ENCODE results near the gene RAB20.

Gene RAB20

GRCh38 chr13:110528371-110528770, 33.2 kb downstream of the RAB20 start:
- no peak for DNase-seq

GRCh38 chr13:110525328-110526319, 35.9 kb downstream of the RAB20 start:
- DNase-seq = peak; percentile 31

GRCh38 chr13:110524541-110525257, 36.8 kb downstream of the RAB20 start:
- DNase-seq = no peak

- DNase-seq = no peak
These were observed 37.5 kb downstream of the RAB20 start for GRCh38 chr13:110523838-110524540.

GRCh38 chr13:110523180-110523579, 38.3 kb downstream of the RAB20 start:
- DNase-seq = no peak

GRCh38 chr13:110522721-110523120, 38.8 kb downstream of the RAB20 start:
- DNase-seq = no peak

- DNase-seq = no peak
These were observed 39.6 kb downstream of the RAB20 start for GRCh38 chr13:110521946-110522345.

GRCh38 chr13:110521296-110521680, 40.2 kb downstream of the RAB20 start:
- DNase-seq = no peak

GRCh38 chr13:110520431-110521295, 40.9 kb downstream of the RAB20 start:
- no peak for DNase-seq

GRCh38 chr13:110519506-110519905, 42.0 kb downstream of the RAB20 start:
- DNase-seq = no peak

- no peak for DNase-seq
These were observed 42.5 kb downstream of the RAB20 start for GRCh38 chr13:110519046-110519445.

GRCh38 chr13:110518571-110518970, 43.0 kb downstream of the RAB20 start:
- no peak for DNase-seq

GRCh38 chr13:110518226-110518525, 43.3 kb downstream of the RAB20 start:
- no peak for DNase-seq

- DNase-seq = no peak
These were observed 43.9 kb downstream of the RAB20 start for GRCh38 chr13:110517505-110518225.

- DNase-seq = no peak
These were observed 45.0 kb downstream of the RAB20 start for GRCh38 chr13:110516500-110516899.

GRCh38 chr13:110512198-110512740, 49.3 kb downstream of the RAB20 start:
- no peak for DNase-seq

- no peak for DNase-seq
These were observed 49.9 kb downstream of the RAB20 start for GRCh38 chr13:110511509-110512181.

GRCh38 chr13:110509971-110510786, 51.3 kb downstream of the RAB20 start:
- DNase-seq = no peak

- DNase-seq = no peak
These were observed 52.0 kb downstream of the RAB20 start for GRCh38 chr13:110509478-110509926.
